DMS 273 (cell line): ENCODE data around the gene RPS3A.
A peak's percentile ranks its signal among the peaks of the same experiment; 100 is the strongest.
"Not testable (repeated sequence)": the region's sequence is repeated elsewhere in the genome, so short reads cannot be mapped to it uniquely, and the experiment has no call there.

ENCODE experiments used
- DNase-seq: peaks from one replicate; lab custom pipeline; 2025; ENCODE audit not compliant: unreplicated experiment; lab: John Stamatoyannopoulos, UW

The RPS3A gene

DNA sequence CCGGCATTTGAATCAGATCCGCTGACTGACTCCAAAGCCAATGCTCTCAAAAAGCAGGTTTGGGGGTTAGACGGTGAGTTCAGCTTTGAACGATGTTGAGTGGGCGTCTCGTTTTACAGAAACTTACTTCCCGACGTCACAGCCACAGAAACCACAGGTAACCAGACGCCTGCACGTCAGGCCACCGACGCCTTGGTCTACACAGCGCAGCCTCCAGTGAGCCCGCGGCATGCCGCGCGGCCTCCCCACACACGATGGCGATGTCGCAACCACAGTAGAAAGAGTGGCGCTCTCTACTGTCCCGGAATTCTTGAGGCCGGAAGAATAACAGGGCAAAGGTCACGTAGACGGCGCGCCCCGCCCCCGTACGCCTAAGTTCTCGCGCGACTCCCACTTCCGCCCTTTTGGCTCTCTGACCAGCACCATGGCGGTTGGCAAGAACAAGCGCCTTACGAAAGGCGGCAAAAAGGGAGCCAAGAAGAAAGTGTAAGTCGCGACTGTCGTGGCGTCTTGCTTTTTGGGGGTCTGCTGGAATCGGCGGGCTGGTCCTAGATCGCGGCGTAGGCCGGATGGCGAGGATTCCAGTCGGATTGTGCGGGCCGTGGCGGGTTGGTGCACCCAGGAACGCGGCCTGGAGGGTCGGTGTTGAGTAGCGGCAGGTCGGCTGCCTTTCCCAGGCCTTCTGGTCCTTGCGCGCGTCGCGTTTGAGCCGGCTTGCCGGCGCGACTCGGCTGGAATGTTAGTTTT, at the start of gene RPS3A:
Gene RPS3A (plus strand): TSS at position 400 of the 747 bp plus-strand sequence. CDS start 25 bp downstream, at position 425.
- peak; percentile 96 for DNase-seq

DNA sequence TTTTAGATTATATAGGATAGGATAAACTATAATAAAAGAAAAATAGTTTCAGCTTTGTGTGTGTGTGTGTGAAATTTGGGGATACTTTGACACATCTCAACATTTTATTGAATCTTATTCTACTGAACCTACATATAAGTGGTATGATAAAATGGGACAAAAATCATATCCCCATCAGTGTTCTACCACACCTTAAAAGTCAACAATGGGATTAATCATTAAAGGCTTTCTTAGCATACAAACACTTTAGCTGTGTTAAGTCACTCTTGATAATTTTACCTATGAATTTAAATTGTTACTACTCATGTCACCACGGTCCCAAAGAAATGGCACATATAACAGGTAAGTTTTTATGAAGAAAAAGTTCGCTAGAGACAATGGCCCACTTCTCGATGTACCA, 46.6 kb upstream of the RPS3A start:
- no peak for DNase-seq

DNA sequence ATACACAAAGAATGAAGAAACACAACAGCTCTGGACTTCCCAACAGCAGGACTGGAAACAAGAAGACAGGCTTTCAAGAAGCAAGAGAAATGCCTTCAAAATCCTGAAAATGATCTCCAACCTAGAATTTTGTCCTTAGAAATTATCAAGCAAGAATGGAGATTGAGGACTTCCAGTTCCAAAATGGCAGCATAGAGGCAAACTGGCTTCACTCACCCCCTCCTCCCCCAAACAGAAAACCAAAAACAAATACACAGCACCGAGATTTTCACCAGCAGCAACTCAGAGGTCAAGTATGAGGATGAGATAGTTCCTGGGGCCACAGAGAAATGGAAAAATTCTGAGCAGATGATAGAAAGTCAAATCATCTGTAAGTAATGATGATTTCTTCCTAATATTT, 43.9 kb upstream of the RPS3A start:
- no peak for DNase-seq

DNA sequence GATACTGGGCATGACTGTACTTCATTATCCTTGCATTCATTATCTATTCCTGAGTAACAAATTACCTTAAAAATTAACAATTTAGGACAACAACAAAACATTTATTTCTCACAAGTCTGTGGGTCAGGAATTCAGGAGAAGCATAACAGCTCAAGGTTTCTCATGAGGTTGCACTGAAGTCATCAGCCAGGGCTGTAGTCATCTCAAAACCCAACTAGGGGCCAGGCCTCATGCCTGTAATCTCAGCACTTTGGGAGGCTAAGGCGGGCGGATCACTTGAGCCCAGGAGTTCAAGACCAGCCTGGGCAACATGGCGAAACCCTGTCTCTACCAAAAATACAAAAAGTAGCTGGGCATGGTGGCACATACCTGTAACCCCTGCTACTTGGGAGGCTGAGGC, 36.3 kb upstream of the RPS3A start:
- not testable (repeated sequence) for DNase-seq

DNA sequence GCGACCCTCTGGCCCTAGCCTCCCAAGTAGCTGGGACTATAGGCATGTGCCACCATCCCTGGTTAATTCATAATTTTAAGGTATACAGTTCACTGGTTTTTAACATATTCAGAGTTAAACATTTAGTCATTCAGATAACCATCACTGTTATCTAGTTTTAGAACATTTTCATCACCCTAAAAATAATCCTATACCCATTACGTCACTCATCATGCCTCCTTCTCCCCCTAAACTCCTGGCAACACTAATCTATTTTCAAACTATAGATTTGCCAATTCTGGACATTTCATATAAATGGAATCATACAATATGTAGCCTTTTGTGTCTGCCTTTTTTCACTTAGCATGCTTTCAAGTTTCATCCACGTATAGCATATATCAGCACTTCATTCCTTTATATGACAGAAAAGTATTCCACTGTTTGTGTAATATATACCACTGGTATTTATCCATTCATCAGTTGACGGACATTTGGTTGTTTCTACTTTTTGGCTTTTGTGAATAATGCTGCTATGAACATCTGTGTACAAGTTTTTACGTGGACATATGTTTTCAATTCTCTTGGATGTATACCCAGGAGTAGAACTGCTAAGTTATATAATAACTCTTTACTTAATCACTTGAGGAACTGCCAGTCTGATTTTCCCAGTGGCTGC, 32.0 kb upstream of the RPS3A start:
- no peak for DNase-seq

DNA sequence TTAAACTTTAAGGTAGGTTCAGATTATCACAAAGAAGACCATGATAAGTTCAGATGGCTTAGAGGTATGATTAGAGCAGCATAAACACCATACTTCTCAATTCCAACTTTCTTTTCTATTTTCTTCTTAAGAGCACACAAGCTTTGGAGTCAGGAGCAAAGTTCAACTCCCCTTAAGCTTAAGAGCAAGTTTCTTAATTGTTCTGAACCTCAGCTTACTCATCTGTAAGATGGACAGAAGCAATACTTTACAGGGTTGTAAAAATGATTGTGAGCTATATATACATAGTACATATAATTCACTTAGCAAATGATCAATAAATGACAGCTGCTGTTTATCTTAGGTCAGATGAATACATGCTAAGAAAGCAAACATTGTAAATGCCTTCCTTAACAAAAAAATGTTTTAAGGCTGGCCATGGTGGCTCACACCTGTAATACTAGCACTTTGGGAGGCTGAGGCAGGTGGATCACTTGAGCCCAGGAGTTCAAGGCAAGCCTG, 25.0 kb upstream of the RPS3A start:
- no peak for DNase-seq

DNA sequence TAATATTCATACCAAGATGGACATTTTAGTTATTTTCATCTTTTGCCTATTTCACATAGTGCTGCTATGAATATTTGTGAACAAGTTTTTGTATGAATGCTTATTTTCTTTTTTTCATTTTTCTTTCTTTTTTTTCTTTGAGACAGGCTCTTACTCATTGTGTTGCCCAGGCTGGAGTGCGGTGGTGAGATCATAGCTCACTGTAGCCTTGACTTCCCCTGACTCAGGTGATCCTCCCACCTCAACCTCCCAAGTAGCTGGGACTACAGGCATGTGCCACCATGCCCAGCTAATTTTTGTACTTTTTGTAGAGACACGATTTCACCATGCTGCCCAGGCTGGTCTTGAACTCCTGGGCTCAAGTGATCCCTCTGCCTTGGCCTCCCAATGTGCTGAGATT, 21.4 kb upstream of the RPS3A start:
- not testable (repeated sequence) for DNase-seq

DNA sequence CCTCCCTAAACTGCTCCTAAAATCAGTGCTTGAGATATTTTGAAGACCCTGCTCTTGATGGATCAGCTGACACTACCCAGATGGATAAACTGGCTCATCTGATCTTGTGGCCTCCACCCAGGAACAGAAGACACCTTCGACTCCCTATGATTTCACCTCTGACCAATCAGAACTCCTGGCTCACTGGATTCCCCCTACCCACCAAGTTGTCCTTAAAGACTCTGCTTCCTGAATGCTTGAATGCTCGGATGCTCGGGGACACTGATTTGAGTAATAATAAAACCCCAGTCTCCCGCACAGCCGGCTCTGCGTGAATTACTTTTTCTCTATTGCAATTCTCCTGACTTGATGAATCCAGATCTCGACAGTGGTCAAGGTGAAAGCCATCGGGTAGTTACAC, 12.0 kb upstream of the RPS3A start:
- DNase-seq: no peak

DNA sequence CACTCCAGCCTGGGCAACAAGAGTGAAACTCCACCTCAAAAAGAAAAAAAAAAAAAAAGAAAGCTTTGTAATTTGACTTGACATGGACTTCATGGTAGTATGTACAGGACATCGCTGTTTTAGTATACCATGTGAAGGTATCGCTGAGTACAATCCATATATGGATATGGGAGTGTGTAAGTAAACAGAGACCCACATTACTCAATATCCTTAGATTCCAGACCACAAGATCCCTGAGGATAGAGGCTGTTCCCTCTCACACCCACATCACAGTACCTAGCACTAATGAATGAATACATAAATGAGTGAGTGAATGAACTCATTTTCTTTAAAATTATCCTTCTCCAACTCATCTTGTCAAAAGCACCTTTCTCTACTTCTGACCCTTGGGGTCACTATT, 8.4 kb upstream of the RPS3A start:
- no peak for DNase-seq

DNA sequence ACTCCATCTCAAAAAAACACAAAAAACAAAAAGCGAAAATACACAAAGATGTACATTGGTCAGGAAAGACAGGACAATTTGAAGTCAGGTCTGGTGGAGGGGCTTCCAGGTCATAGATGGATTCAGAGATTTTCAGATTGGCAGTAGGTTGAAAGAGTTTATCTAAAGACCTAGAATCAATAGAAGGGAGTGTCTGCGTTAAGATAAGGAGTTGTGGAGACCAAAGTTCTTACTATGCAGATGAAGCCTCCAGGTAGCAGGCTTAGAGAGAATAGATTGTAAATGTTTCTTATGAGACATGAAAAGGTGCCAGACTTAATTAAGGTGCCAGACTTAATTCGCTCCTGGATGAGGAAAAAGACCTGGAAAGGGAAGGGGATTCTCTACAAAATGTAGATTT, 6.9 kb upstream of the RPS3A start:
- no peak for DNase-seq

DNA sequence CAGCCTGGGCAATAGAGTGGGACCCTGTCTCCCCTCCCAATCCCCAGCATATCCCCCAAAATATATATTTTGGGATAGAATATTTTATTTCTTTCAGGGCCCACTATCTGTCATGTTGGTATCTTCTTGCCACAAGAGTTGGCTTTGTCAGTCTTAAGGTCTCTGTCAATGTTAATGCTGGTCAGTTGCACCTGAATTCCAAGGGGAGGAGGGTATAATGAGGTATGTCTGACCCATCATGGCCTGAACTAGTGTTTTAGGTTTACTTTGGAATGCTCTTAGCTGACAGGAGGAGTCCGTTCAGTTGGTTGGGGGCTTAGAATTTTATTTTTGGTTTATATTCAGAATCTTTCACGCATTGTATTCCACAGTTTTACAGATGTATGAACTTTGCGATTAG, 6.2 kb upstream of the RPS3A start:
- DNase-seq: no peak

DNA sequence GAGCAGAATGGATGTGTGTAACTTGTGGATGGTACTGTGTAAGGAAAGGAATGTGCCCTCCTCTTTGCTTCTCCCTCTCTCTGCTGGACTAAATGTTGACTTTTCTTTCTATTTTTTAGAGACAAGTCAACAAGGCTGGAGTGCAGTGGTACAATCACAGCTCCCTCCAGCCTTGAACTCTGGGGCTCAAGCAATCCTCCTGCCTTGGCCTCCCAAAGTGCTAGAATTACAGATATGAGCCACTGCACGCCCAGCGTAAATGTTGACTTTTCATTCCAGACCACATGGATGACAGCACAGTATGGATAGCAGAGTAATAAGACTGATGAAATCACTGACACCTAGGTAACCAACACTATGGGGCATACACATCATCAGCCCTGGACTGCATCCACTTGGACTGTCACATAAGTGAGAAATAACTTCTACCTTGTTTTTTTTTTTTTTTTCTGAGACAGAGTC, 5.1 kb upstream of the RPS3A start:
- no peak for DNase-seq

DNA sequence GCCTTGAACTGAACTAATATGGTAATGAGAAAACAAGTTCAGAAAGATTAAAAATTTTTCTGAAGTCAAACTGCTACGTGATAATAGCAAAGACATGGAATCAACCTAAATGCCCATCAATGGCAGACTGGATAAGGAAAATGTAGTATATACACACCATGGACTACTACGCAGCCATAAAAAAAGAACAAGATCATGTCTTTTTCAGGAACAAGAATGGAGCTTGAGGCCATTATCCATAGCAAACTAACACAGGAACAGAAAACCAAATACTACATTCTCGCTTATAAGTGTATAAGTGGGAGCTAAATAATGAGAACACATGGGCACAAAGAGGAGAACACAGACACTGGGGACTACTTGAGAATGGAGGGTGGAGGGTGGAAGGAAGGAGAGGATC, 4.3 kb upstream of the RPS3A start:
- no peak for DNase-seq

DNA sequence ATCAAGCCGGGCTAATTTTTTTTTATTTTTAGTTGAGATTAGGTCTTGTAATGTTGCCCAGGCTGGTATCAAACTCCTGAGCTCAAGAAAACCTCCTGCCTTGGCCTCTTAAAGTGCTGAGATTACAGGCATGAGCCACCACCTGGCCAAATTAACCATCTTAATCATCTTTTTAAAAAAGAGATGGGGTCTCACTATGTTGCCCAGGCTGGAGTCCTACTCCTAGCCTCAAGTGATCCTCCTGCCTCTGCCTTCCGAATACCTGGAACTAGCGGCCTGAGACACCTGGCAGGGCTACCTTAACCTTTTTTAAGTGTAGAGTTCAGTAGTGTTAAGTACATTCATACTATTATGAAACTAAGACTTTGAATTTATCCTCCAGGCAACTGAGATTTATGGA, 1.7 kb upstream of the RPS3A start:
- no peak for DNase-seq

DNA sequence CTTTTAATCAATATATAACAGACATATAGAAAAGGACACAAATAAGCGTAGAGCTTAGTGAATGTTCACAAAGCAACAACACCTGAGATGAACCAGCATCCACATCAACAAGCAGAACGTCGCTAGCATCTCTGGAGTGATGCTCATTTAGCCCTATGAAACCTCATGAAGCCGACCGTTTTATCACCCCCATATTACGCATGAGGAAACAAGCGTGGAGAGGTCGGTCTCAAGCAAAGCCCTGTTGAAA, 524 bp upstream of the RPS3A start:
- no peak for DNase-seq

DNA sequence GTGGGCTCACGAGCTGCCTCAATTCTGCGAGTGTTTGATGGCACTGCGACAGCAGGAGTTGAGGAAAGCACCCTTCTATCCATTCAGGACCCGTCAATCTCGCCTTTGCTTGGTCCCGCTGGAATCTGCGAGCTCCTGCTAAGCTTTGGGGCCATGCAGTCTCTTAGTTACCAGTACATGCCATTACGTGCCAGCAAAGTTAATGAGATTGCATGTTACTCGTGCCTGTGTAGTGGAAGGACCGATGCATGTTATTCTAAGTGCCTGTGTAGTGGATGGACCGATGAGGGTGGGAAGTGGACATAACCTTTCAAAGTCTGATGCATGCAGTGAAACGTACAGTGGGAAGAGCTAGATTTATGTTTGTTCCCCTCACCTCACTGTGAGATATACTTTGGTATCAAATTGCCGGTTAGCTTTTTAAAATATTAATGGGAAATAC, 569 bp downstream of the RPS3A start:
- DNase-seq: peak; percentile 51

DNA sequence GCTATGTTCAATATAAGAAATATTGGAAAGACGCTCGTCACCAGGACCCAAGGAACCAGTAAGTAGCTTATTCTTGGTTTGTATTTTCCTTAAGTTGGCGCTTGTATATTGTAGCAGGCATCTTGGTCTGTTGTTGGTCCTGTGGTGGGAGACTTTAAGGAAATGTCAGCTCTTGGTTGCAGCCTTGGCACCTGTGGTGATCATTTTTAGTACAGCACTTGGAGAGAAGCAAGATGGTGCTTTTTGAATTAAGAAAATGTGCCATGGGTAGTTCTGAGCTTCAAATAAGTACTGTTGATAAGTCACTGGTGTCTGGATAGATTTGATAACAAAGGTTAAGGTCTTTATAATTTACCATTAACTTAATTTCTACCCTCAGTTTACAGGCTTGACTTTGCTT, 1.1 kb downstream of the RPS3A start:
- DNase-seq: no peak

DNA sequence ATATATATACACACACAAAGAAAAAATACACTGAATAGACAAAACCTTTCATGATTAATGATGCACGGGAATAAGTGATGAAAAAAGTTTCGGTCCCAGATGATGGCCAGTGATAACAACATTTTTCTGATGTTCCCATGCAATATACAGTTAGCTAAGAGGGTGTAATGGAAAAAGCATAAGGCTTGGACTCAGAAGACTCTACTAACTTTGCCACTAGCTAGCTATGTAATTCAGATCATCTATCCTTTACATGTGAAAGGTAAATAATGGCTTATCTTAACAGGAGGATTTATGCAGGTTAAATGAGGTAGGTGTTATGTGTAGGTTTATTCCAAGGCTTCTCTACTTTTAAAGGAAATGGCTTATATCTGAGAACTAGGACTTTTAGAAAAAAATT, 4.3 kb downstream of the RPS3A start:
- no peak for DNase-seq

DNA sequence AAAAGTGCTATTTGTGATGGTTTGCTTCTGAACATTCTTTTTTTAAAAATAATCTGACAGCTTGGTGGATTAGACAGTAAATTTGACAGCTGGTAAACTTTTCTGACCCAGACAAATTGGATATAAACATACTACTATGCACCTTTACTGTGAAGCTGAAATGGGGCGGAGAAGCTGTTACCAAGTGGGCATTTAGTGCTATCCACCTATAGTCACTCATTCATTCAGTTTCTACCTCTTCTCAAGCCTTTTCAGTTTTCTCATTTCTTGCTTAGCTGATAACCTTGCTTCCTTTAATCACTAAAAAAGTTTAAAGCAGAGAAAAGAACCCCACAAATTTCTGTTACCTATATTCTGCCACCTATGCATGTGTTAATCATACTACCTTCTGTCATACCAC, 5.2 kb downstream of the RPS3A start:
- no peak for DNase-seq

DNA sequence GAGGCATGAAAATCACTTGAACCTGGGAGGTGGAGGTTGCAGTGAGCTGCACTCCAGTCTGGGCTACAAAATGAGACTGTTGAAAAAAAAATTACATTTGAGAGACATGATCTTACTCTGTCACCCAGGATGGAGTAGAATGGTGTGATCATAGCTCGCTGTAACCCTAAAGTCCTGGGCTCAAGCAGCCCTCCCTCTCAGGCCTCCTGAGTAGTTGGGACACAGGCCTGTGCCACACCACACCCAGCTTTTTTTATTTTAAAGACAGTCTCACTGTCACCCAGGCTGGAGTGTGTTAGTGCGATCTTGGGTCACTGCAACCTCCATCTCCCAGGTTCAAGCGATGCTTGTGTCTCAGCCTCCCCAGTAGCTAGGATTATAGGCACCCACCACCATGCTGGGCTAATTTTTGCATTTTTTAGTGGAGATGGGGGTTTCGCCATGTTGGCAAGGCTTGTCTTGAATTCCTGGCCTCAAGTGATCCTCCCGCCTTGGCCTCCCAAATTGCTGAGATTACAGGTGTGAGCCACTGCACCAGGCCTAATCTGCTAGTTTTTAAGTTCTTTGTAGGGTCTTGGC, 6.1 kb downstream of the RPS3A start:
- DNase-seq: peak; percentile 19

DNA sequence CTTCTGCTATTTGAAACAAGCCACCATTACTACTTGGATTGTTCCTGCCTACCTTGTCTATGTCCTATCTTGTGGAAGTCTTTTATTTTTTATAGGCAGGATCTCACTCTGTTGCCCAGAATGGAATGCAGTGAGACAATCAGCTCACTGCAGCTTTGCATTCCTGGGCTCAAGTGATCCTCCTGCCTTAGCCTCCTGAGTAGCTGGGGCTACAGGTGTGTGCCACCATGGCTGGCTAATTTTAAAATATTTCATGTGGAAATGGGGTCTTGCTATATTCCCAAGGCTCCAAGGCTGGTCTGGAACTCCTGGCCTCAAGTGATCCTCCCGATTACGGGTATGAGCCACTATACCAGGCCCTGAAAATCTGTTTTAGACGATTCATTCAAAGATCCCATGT, 7.6 kb downstream of the RPS3A start:
- no peak for DNase-seq

DNA sequence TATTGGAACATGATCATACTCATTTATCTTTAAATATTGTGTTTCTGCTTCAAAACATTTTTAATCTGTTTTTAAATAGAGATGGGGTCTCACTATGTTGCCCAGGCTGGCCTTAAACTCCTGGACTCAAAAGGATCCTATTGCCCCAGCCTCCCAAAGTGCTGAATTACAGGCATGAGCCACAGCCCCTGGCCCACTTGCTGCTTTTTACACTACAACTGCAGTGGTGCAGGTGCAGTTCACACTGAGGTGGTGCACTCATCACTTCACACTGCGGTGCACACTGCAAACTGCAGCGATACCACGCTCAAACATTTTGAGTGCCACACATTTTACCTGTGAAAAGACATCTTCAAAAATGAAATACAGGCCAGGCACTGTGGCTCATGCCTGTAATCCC, 10.8 kb downstream of the RPS3A start:
- no peak for DNase-seq
